Measurements from ENCODE around the gene TRAP1.

GRCh38 chr16:3651461-3652372 is 65.6 kb downstream of the TRAP1 start:
- no peak for TF ChIP-seq CTCF (IDR thresholded peaks at IDR 0.05; ENCODE audit: low read length)
- no peak for TF ChIP-seq EZH2 (IDR thresholded peaks at IDR 0.05; ENCODE audit: borderline replicate concordance, low read length)

Measured in OCI-LY1 (cell line).